ENCODE results near the gene VAMP8.

DNA sequence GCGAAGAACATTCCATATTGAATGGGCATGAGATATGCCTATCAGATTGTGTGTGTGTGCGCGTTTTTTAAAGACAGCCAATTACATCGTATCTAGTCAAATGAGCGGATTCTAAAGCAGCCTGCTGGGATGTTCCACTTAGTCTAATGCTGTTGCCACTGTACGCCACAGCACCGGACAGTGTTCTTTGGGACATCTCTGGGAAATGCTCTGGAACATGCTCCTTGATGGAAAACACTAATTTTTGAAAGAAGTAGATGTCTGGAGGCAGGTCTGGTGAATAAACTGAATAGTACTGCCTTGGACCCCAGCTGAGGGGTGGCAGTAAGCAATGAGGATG, 28.7 kb downstream of the VAMP8 start:
- TF ChIP-seq, protein P1, sequence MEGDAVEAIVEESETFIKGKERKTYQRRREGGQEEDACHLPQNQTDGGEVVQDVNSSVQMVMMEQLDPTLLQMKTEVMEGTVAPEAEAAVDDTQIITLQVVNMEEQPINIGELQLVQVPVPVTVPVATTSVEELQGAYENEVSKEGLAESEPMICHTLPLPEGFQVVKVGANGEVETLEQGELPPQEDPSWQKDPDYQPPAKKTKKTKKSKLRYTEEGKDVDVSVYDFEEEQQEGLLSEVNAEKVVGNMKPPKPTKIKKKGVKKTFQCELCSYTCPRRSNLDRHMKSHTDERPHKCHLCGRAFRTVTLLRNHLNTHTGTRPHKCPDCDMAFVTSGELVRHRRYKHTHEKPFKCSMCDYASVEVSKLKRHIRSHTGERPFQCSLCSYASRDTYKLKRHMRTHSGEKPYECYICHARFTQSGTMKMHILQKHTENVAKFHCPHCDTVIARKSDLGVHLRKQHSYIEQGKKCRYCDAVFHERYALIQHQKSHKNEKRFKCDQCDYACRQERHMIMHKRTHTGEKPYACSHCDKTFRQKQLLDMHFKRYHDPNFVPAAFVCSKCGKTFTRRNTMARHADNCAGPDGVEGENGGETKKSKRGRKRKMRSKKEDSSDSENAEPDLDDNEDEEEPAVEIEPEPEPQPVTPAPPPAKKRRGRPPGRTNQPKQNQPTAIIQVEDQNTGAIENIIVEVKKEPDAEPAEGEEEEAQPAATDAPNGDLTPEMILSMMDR (IDR thresholded peaks at IDR 0.05; ENCODE audit: low read depth, low read length, poor library complexity, severe bottlenecking) = no peak
- no peak for TF ChIP-seq EZH2phosphoT487 (IDR thresholded peaks at IDR 0.05; ENCODE audit: borderline replicate concordance, low read length)

Data from DOHH2 (cell line).